Endothelial cell (in vitro differentiated cells): Measurements from ENCODE around the gene NOL4L. TPM values are rescaled to one million over a fixed set of nuclear protein-coding genes. Genes with fewer than 3 reads are reported as not detected.

Experiments
- DNase-seq: peaks from one replicate; pipeline ENCODE4 v3.0.0; 2021; ENCODE audit warnings: low spot score
- H3K27ac Mint-ChIP-seq: one replicate; pipeline ENCODE4 v1.8.0; 2021; ENCODE audit warnings: mixed read lengths, inconsistent platforms; ENCODE audit not compliant: unreplicated experiment
- H3K27me3 Mint-ChIP-seq: one replicate; pipeline ENCODE4 v1.8.0; 2021; ENCODE audit warnings: mild to moderate bottlenecking, moderate library complexity, mixed read lengths, inconsistent platforms; ENCODE audit not compliant: unreplicated experiment
- H3K36me3 Mint-ChIP-seq: one replicate; pipeline ENCODE4 v1.8.0; 2021; ENCODE audit warnings: mild to moderate bottlenecking, low read depth, mixed read lengths, inconsistent platforms; ENCODE audit not compliant: unreplicated experiment
- H3K4me1 Mint-ChIP-seq: one replicate; pipeline ENCODE4 v1.8.0; 2021; ENCODE audit warnings: mild to moderate bottlenecking, mixed read lengths, inconsistent platforms; ENCODE audit not compliant: unreplicated experiment
- H3K4me3 Mint-ChIP-seq: one replicate; pipeline ENCODE4 v1.8.0; 2021; ENCODE audit warnings: mild to moderate bottlenecking, mixed read lengths, inconsistent platforms; ENCODE audit not compliant: unreplicated experiment
- H3K9me3 Mint-ChIP-seq: one replicate; pipeline ENCODE4 v1.8.0; 2021; ENCODE audit warnings: mixed read lengths, inconsistent platforms; ENCODE audit not compliant: unreplicated experiment
- total RNA-seq: library from RNA; stranded (reverse); fragmentation: NEBNext Ultra II Directional; extraction: Animal tissue kit (Norgen Biotek cat#: 25700); gene quantifications from one replicate; pipeline ENCODE4 v1.2.1, GENCODE V29; 2021; ENCODE audit not compliant: unreplicated experiment
- TF ChIP-seq, protein P1 (sequence below): fragments of 200-600 bp; sonication (generic); IDR thresholded peaks from one replicate; pipeline ENCODE4 v1.5.0; 2021; ENCODE audit warnings: antibody characterized with exemption; ENCODE audit not compliant: unreplicated experiment

The NOL4L gene
- total RNA-seq, 1 donor from 2014 or later, result 150 TPM

DNA sequence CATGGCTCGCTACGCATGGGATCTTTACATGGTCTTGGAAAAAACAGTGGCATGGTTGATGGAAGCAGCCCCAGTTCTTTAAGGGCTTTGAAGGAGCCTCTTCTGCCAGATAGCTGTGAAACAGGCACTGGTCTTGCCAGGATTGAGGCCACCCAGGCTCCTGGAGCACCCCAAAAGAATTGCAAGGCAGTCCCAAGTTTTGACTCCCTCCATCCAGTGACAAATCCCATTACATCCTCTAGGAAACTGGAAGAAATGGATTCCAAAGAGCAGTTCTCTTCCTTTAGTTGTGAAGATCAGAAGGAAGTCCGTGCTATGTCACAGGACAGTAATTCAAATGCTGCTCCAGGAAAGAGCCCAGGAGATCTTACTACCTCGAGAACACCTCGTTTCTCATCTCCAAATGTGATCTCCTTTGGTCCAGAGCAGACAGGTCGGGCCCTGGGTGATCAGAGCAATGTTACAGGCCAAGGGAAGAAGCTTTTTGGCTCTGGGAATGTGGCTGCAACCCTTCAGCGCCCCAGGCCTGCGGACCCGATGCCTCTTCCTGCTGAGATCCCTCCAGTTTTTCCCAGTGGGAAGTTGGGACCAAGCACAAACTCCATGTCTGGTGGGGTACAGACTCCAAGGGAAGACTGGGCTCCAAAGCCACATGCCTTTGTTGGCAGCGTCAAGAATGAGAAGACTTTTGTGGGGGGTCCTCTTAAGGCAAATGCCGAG, 148.8 kb downstream of the NOL4L start:
- Mint-ChIP-seq H3K4me1 (peaks cover 50% of the 10 kb centered on the region), H3K27ac (peak overlapping the region; percentile 42), H3K27me3 (peaks cover 10% of the 10 kb centered on the region), H3K4me3 (peak overlapping the region; percentile 51), H3K9me3 (no peaks in the 10 kb centered on the region), H3K36me3 (peaks cover 48% of the 10 kb centered on the region)
- DNase-seq, result no peak
- TF ChIP-seq, protein P1, sequence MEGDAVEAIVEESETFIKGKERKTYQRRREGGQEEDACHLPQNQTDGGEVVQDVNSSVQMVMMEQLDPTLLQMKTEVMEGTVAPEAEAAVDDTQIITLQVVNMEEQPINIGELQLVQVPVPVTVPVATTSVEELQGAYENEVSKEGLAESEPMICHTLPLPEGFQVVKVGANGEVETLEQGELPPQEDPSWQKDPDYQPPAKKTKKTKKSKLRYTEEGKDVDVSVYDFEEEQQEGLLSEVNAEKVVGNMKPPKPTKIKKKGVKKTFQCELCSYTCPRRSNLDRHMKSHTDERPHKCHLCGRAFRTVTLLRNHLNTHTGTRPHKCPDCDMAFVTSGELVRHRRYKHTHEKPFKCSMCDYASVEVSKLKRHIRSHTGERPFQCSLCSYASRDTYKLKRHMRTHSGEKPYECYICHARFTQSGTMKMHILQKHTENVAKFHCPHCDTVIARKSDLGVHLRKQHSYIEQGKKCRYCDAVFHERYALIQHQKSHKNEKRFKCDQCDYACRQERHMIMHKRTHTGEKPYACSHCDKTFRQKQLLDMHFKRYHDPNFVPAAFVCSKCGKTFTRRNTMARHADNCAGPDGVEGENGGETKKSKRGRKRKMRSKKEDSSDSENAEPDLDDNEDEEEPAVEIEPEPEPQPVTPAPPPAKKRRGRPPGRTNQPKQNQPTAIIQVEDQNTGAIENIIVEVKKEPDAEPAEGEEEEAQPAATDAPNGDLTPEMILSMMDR, result no peak

DNA sequence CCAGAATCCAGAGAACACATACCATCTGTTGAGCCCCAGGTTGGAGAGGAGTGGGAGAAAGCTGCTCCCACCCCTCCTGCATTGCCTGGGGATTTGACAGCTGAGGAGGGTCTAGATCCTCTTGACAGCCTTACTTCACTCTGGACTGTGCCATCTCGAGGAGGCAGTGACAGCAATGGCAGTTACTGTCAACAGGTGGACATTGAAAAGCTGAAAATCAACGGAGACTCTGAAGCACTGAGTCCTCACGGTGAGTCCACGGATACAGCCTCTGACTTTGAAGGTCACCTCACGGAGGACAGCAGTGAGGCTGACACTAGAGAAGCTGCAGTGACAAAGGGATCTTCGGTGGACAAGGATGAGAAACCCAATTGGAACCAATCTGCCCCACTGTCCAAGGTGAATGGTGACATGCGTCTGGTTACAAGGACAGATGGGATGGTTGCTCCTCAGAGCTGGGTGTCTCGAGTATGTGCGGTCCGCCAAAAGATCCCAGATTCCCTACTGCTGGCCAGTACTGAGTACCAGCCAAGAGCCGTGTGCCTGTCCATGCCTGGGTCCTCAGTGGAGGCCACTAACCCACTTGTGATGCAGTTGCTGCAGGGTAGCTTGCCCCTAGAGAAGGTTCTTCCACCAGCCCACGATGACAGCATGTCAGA, 149.6 kb downstream of the NOL4L start:
- Mint-ChIP-seq H3K27me3 (peaks cover 10% of the 10 kb centered on the region), H3K9me3 (no peaks in the 10 kb centered on the region), H3K27ac (no peak overlapping the region), H3K4me3 (peak overlapping the region; percentile 74), H3K4me1 (peaks cover 51% of the 10 kb centered on the region), H3K36me3 (peaks cover 48% of the 10 kb centered on the region)
- TF ChIP-seq, protein P1, result no peak
- DNase-seq, result no peak

DNA sequence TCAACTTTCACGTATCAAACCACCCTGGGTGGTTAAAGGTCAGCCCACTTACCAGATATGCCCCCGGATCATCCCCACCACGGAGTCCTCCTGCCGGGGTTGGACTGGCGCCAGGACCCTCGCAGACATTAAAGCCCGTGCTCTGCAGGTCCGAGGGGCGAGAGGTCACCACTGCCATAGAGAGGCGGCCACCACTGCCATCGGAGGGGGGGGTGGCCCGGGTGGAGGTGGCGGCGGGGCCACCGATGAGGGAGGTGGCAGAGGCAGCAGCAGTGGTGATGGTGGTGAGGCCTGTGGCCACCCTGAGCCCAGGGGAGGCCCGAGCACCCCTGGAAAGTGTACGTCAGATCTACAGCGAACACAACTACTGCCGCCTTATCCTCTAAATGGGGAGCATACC, 150.7 kb downstream of the NOL4L start:
- Mint-ChIP-seq H3K36me3 (peaks cover 53% of the 10 kb centered on the region), H3K27me3 (peaks cover 10% of the 10 kb centered on the region), H3K4me3 (peak overlapping the region; percentile 84), H3K9me3 (no peaks in the 10 kb centered on the region), H3K4me1 (peaks cover 51% of the 10 kb centered on the region), H3K27ac (peak overlapping the region; percentile 92)
- DNase-seq, result no peak
- TF ChIP-seq, protein P1, result no peak

DNA sequence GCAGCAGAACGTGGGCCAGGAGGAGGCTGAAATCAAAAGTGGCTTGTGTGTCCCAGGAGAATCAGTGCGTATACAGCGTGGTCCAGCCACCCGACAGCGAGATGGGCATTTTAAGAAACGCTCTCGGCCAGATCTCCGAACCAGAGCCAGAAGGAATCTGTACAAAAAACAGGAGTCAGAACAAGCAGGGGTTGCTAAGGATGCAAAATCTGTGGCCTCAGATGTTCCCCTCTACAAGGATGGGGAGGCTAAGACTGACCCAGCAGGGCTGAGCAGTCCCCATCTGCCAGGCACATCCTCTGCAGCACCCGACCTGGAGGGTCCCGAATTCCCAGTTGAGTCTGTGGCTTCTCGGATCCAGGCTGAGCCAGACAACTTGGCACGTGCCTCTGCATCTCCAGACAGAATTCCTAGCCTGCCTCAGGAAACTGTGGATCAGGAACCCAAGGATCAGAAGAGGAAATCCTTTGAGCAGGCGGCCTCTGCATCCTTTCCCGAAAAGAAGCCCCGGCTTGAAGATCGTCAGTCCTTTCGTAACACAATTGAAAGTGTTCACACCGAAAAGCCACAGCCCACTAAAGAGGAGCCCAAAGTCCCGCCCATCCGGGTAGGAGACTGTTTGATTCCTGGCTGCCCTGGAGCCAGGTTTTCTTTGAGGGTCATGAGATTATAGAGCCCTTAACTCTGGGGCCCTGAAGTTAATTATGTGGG, 151.7 kb downstream of the NOL4L start:
- Mint-ChIP-seq H3K4me1 (peaks cover 46% of the 10 kb centered on the region), H3K36me3 (peaks cover 56% of the 10 kb centered on the region), H3K27me3 (peaks cover 4% of the 10 kb centered on the region), H3K4me3 (peak overlapping the region; percentile 84), H3K9me3 (no peaks in the 10 kb centered on the region), H3K27ac (peak overlapping the region; percentile 92)
- TF ChIP-seq, protein P1, result no peak
- DNase-seq, result peak; percentile 68
